GM12873 (cell line): ENCODE results near the gene SP100.

ENCODE experiments used
- CTCF ChIP-seq: IDR thresholded peaks from 2 replicates; pipeline ENCODE4 v1.5.1; 2012; ENCODE audit warnings: low read depth, mild to moderate bottlenecking, moderate library complexity, low read length, control low read depth; ENCODE audit not compliant: insufficient read depth; ENCODE audit errors: missing control alignments

SP100 gene

GRCh38 chr2:230455005-230455684 is 39.1 kb downstream of the SP100 start:
- no peak for TF ChIP-seq CTCF

GRCh38 chr2:230457073-230457768 is 41.2 kb downstream of the SP100 start:
- no peak for TF ChIP-seq CTCF

- TF ChIP-seq CTCF = no peak
These were observed 41.8 kb downstream of the SP100 start for GRCh38 chr2:230457793-230458192.

- no peak for TF ChIP-seq CTCF
These were observed 43.2 kb downstream of the SP100 start for GRCh38 chr2:230459216-230459615.

GRCh38 chr2:230471074-230471473 is 55.1 kb downstream of the SP100 start:
- TF ChIP-seq CTCF = no peak

GRCh38 chr2:230472621-230473018 is 56.6 kb downstream of the SP100 start:
- no peak for TF ChIP-seq CTCF

- no peak for TF ChIP-seq CTCF
These were observed 57.4 kb downstream of the SP100 start for GRCh38 chr2:230473378-230473777.
